Parathyroid adenoma (tissue), 2 donors: ENCODE results near the gene SLC6A12.

Experiments
- H2AFZ ChIP-seq: fragments of 300-600 bp; sonication (generic); one replicate; pipeline ENCODE4 v1.7.0; 2017; ENCODE audit warnings: antibody characterized with exemption, mild to moderate bottlenecking
- H3K27ac ChIP-seq: fragments of 300-600 bp; sonication (generic); one replicate; pipeline ENCODE4 v1.7.0; 2017
- H3K27me3 ChIP-seq: fragments of 300-600 bp; sonication (generic); one replicate; pipeline ENCODE4 v1.7.0; 2017; ENCODE audit warnings: low read length; ENCODE audit not compliant: control insufficient read depth, insufficient read depth
- H3K36me3 ChIP-seq: fragments of 300-600 bp; sonication (generic); one replicate; pipeline ENCODE4 v1.7.0; 2017; ENCODE audit warnings: low read length; ENCODE audit not compliant: control insufficient read depth, insufficient read depth
- H3K4me1 ChIP-seq: fragments of 300-600 bp; sonication (generic); one replicate; pipeline ENCODE4 v1.7.0; 2017; ENCODE audit warnings: control low read depth
- H3K4me2 ChIP-seq: fragments of 300-600 bp; sonication (generic); one replicate; pipeline ENCODE4 v1.7.0; 2017; ENCODE audit warnings: low read length
- H3K4me3 ChIP-seq: fragments of 300-600 bp; sonication (generic); one replicate; pipeline ENCODE4 v1.7.0; 2017; ENCODE audit warnings: low read depth, low read length
- H3K79me2 ChIP-seq: fragments of 300-600 bp; sonication (generic); one replicate; pipeline ENCODE4 v1.7.0; 2017; ENCODE audit warnings: control low read depth
- H3K9ac ChIP-seq: fragments of 300-600 bp; sonication (generic); one replicate; pipeline ENCODE4 v1.7.0; 2017; ENCODE audit warnings: mild to moderate bottlenecking
- H3K9me3 ChIP-seq: fragments of 300-600 bp; sonication (generic); one replicate; pipeline ENCODE4 v1.7.0; 2017; ENCODE audit warnings: low read length; ENCODE audit not compliant: control insufficient read depth
- TF ChIP-seq, protein P1 (sequence below): fragments of 300-600 bp; sonication (generic); IDR thresholded peaks from one replicate; pipeline ENCODE4 v1.7.0; 2017; ENCODE audit warnings: antibody characterized with exemption, mild to moderate bottlenecking
- donor health status: primary hyperparathyroidism.

The SLC6A12 gene

DNA sequence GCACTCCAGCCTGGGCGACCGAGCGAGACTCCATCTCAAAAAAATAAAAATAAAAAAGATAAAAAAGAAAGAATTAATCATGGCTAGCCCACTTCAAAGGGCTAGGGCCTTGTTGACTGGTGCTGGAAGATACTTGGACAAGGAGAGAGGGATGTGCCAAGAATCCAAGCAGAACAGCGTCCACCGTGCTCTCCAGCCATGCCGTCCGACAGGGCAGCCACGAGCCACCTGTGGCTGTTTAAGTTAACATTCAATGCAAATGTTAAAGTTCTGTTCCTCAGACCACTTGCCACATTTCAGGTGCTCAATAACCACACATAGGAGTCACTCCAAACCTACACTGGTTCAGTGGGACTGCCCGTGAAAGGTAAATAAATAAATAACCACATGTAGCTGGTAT is 27.3 kb upstream of the SLC6A12 start:
- no peaks in the 10 kb centered on the region for H3K36me3 ChIP-seq
- H3K27me3 ChIP-seq = no peaks in the 10 kb centered on the region
- no peak overlapping the region for H3K4me3 ChIP-seq
- no peak overlapping the region for H2AFZ ChIP-seq
- no peaks in the 10 kb centered on the region for H3K79me2 ChIP-seq
- H3K4me1 ChIP-seq = peaks cover 3% of the 10 kb centered on the region
- TF ChIP-seq, protein P1, sequence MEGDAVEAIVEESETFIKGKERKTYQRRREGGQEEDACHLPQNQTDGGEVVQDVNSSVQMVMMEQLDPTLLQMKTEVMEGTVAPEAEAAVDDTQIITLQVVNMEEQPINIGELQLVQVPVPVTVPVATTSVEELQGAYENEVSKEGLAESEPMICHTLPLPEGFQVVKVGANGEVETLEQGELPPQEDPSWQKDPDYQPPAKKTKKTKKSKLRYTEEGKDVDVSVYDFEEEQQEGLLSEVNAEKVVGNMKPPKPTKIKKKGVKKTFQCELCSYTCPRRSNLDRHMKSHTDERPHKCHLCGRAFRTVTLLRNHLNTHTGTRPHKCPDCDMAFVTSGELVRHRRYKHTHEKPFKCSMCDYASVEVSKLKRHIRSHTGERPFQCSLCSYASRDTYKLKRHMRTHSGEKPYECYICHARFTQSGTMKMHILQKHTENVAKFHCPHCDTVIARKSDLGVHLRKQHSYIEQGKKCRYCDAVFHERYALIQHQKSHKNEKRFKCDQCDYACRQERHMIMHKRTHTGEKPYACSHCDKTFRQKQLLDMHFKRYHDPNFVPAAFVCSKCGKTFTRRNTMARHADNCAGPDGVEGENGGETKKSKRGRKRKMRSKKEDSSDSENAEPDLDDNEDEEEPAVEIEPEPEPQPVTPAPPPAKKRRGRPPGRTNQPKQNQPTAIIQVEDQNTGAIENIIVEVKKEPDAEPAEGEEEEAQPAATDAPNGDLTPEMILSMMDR = no peak
- H3K4me2 ChIP-seq = no peak overlapping the region
- H3K9ac ChIP-seq = no peak overlapping the region
- H3K9me3 ChIP-seq = no peaks in the 10 kb centered on the region
- no peak overlapping the region for H3K27ac ChIP-seq

DNA sequence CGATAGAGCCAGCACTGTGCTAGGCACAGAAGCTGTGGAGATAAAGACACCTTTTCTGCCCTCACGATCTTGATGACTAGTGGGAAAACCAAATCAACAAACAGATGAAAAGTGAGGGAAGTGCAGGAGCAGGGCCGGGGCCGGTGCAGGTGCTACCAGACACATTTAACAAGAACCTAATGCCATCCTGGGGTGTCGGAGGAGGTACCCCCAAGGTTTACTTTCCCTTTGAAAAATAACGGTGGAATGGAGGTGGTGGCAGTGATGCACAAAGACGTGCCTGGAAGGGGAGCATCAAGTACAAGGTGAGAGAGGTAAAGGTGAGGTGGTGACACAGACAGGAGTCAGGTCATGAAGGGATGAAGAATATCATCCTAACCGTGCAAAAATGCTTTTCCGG is 26.6 kb upstream of the SLC6A12 start:
- TF ChIP-seq, protein P1 = no peak
- H3K4me3 ChIP-seq = no peak overlapping the region

DNA sequence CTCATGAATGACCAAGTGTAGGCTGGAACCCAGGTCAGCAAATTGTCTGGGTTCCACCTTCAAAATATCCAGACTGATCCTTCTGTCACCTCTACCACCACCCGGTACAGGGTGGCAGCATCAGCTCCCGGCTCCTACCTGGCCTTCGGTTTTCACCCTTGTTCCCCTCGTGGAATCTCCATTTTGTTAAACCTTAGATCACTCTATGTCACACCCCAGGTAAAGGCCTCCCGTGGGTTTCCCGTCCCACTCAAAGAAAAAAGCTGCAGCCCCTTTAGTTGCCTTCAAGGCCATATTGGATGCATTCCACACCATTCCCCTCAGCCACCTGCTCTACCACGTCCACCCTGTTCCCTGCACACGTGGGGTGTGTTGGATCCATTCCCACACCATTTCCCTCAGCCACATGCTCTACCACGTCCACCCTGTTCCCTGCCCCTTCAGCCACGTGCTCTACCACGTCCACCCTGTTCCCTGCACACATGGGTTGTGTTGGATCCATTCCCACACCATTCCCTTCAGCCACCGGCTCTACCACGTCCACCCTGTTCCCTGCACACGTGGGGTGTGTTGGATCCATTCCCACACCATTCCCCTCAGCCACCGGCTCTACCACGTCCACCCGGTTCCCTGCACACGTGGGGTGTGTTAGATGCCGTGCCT is 24.9 kb upstream of the SLC6A12 start:
- no peak overlapping the region for H3K4me2 ChIP-seq
- TF ChIP-seq, protein P1 = no peak
- no peak overlapping the region for H3K4me3 ChIP-seq
- H3K9me3 ChIP-seq = no peaks in the 10 kb centered on the region
- H3K27ac ChIP-seq = no peak overlapping the region
- no peak overlapping the region for H3K9ac ChIP-seq
- H3K4me1 ChIP-seq = peaks cover 3% of the 10 kb centered on the region
- H3K79me2 ChIP-seq = no peaks in the 10 kb centered on the region
- no peaks in the 10 kb centered on the region for H3K27me3 ChIP-seq
- H2AFZ ChIP-seq = no peak overlapping the region
- H3K36me3 ChIP-seq = no peaks in the 10 kb centered on the region

More for the DNA sequence above, 26.6 kb upstream of the SLC6A12 start:
- Histone ChIP-seq H3K9ac (no peak overlapping the region), H3K4me1 (peaks cover 3% of the 10 kb centered on the region), H3K27me3 (no peaks in the 10 kb centered on the region), H2AFZ (no peak overlapping the region), H3K79me2 (no peaks in the 10 kb centered on the region), H3K9me3 (no peaks in the 10 kb centered on the region), H3K27ac (no peak overlapping the region), H3K4me2 (no peak overlapping the region), H3K36me3 (no peaks in the 10 kb centered on the region)

DNA sequence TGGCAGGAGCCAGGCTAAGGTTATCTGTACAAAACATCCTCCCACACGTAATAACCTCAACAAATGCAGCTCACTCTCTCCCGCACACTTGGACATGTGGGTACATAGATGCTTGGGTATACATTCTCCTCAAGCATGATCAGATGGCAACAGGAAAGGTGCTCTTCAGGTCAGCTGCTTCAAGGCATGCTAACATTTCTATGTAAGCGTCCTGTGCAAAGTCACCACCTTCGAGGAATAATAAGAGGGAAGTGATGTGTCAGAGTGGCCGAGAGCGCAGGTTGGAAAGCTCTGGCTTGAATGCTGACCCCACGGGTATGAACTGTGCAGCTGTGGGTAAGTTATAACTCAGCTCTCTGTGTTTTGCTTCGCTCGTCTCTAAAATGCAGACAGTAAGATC is 24.2 kb upstream of the SLC6A12 start:
- no peaks in the 10 kb centered on the region for H3K4me1 ChIP-seq
- no peak overlapping the region for H3K27ac ChIP-seq
- H3K27me3 ChIP-seq = no peaks in the 10 kb centered on the region
- no peaks in the 10 kb centered on the region for H3K36me3 ChIP-seq
- TF ChIP-seq, protein P1 = no peak
- H3K9me3 ChIP-seq = no peaks in the 10 kb centered on the region
- H3K4me3 ChIP-seq = no peak overlapping the region
- no peak overlapping the region for H3K4me2 ChIP-seq
- no peak overlapping the region for H3K9ac ChIP-seq
- no peaks in the 10 kb centered on the region for H3K79me2 ChIP-seq
- H2AFZ ChIP-seq = no peak overlapping the region
